ENCODE measurements around the gene DENND1B. TPM values are rescaled to one million over a fixed set of nuclear protein-coding genes. Genes with fewer than 3 reads are reported as not detected.
A peak's percentile ranks its signal among the peaks of the same experiment; 100 is the strongest.

The DENND1B gene
- total and polyA plus RNA-seq, 2 of the 13 experiments (the other 11 are each of a cell fraction or from before 2014, with no cell fraction given): 2.6 to 5.7 TPM

DNA sequence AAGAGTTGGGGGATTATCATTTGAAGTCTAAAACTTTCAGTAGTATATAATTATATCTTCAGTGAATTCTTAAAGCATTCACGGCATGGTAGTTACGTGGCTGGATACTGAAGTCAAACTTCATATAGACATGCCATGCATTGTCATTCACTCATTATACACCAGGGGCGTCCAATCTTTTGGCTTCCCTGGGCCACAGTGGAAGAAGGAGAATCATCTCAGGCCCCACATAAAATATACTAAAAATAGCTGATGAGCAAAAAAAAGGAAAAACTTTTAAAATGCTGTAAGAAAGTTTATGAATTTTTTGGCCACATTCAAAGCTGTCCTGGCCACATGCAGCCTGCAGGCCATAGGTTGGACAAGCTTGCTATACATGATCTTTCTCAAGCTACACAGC lies 43.8 kb downstream of the DENND1B start:
- no peaks in the 10 kb centered on the region for H3K79me2 ChIP-seq (ENCODE audit: insufficient read depth, low read length)
- ChIA-PET POLR2A (no interaction called here), CTCF (ENCODE audit: low intra/inter-chr PET ratio, low total read pairs) (no interaction called here)
- in situ Hi-C loops (cut with HindIII; ENCODE audit: extremely low pct_ligation_motif_present, low pct_unique_long_range_greater_than_20kb) (no loop called here), intact Hi-C loops (cut with micrococcal nuclease; ENCODE audit: unreplicated experiment) (no loop called here)
- H3K4me1 ChIP-seq (ENCODE audit: insufficient read depth, low read length): peaks cover 35% of the 10 kb centered on the region
- no TSS peak for BruUV-seq (replicated peaks)
- H4K20me1 ChIP-seq (ENCODE audit: insufficient read depth, low read length): no peaks in the 10 kb centered on the region
- H3K36me3 ChIP-seq (replicated peaks in 1 of 2; ENCODE audit: control insufficient read depth in 1 of 2, insufficient read depth in 2 of 2, low read length in 2 of 2): no peaks in the 10 kb centered on the region
- no peak overlapping the region for H3K27ac ChIP-seq (ENCODE audit: extremely low read length, insufficient read depth, low read length)
- H3K4me3 ChIP-seq (replicated peaks in 1 of 3; ENCODE audit: insufficient read depth in 1 of 3, low read depth in 2 of 3, low read length in 3 of 3): no peak overlapping the region
- 95% methylated on average over 3 of the region's 3 CpGs for WGBS (ENCODE audit: low lambda C conversion rate)
- TF ChIP-seq ZNF451 (CRISPR knock-in tag; IDR thresholded peaks at IDR 0.05): no peak
- TF ChIP-seq SRSF4 (IDR thresholded peaks at IDR 0.05; ENCODE audit: low read depth, low read length, poor library complexity, severe bottlenecking): no peak
- TF ChIP-seq, protein P1, sequence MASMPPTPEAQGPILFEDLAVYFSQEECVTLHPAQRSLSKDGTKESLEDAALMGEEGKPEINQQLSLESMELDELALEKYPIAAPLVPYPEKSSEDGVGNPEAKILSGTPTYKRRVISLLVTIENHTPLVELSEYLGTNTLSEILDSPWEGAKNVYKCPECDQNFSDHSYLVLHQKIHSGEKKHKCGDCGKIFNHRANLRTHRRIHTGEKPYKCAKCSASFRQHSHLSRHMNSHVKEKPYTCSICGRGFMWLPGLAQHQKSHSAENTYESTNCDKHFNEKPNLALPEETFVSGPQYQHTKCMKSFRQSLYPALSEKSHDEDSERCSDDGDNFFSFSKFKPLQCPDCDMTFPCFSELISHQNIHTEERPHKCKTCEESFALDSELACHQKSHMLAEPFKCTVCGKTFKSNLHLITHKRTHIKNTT (CRISPR knock-in tag; IDR thresholded peaks at IDR 0.05): no peak
- no peak for TF ChIP-seq PRMT3 (CRISPR knock-in tag; IDR thresholded peaks at IDR 0.05; ENCODE audit: borderline replicate concordance, low read depth)
- no peak for TF ChIP-seq SMC3 (IDR thresholded peaks at IDR 0.05; ENCODE audit: low read length)
- TF ChIP-seq, protein P2, sequence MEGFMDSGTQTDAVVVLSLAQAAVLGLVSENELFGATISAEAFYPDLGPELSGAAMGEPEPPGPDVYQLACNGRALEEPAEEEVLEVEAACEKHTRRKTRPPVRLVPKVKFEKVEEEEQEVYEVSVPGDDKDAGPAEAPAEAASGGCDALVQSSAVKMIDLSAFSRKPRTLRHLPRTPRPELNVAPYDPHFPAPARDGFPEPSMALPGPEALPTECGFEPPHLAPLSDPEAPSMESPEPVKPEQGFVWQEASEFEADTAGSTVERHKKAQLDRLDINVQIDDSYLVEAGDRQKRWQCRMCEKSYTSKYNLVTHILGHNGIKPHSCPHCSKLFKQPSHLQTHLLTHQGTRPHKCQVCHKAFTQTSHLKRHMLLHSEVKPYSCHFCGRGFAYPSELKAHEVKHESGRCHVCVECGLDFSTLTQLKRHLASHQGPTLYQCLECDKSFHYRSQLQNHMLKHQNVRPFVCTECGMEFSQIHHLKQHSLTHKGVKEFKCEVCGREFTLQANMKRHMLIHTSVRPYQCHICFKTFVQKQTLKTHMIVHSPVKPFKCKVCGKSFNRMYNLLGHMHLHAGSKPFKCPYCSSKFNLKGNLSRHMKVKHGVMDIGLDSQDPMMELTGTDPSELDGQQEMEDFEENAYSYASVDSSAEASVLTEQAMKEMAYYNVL (CRISPR knock-in tag; IDR thresholded peaks at IDR 0.05; ENCODE audit: borderline replicate concordance): no peak
- no peak for TF ChIP-seq ZNF550 (CRISPR knock-in tag; IDR thresholded peaks at IDR 0.05; ENCODE audit: borderline replicate concordance)
- TF ChIP-seq ZNF180 (CRISPR knock-in tag; IDR thresholded peaks at IDR 0.05; ENCODE audit: borderline replicate concordance, low read depth): no peak
- no peak for TF ChIP-seq ZNF232 (CRISPR knock-in tag; IDR thresholded peaks at IDR 0.05; ENCODE audit: borderline replicate concordance)
- TF ChIP-seq RCOR2 (CRISPR knock-in tag; IDR thresholded peaks at IDR 0.05): no peak
- TF ChIP-seq ZNF431 (CRISPR knock-in tag; IDR thresholded peaks at IDR 0.05; ENCODE audit: borderline replicate concordance, low read depth): no peak
- peaks cover 2% of the 10 kb centered on the region; the same call in 1 of the 2 replicates for H3K9me3 ChIP-seq (ENCODE audit: low read length)
- DNase-seq (ENCODE audit: low spot score) (no peak), FAIRE-seq (no peak), ATAC-seq (0 out of 3 replicates have a peak, but pooled peaks have one; percentile 38)
- H3K9ac ChIP-seq (ENCODE audit: insufficient read depth, low read depth, low read length): no peak overlapping the region
- no peaks in the 10 kb centered on the region for H3K27me3 ChIP-seq (ENCODE audit: control insufficient read depth in 1 of 2, insufficient read depth in 2 of 2, low read length in 2 of 2)
- H2AFZ ChIP-seq (ENCODE audit: low read length): no peak overlapping the region
- no peak overlapping the region for H3K4me2 ChIP-seq (ENCODE audit: low read depth, low read length)
